Endodermal cell (in vitro differentiated cells): Measurements from ENCODE around the gene ACSS1. TPM values are rescaled to one million over a fixed set of nuclear protein-coding genes. Genes with fewer than 3 reads are reported as not detected.

Experiments used
- DNase-seq: peaks from one replicate; pipeline ENCODE4 v3.0.0-alpha.2; 2017
- H3K27ac ChIP-seq: 2 replicates; pipeline ENCODE4 v1.5.1; 2013; ENCODE audit warnings: mild to moderate bottlenecking, low read depth, low read length, moderate library complexity
- H3K27me3 ChIP-seq: 2 replicates; pipeline ENCODE4 v1.6.1; 2013; ENCODE audit warnings: mild to moderate bottlenecking, low read length, moderate library complexity; ENCODE audit not compliant: insufficient read depth, control insufficient read depth, poor library complexity, severe bottlenecking
- H3K36me3 ChIP-seq: 2 replicates; pipeline ENCODE4 v1.7.0; 2013; ENCODE audit warnings: mild to moderate bottlenecking, low read length, moderate library complexity; ENCODE audit not compliant: control insufficient read depth, insufficient read depth
- H3K4me1 ChIP-seq: one replicate; pipeline ENCODE4 v1.7.0; 2013; ENCODE audit warnings: low read length; ENCODE audit not compliant: control insufficient read depth, insufficient read depth
- H3K4me3 ChIP-seq: 2 replicates; pipeline ENCODE4 v1.5.1; 2013; ENCODE audit warnings: mild to moderate bottlenecking, low read length, moderate library complexity
- H3K9ac ChIP-seq: 2 replicates; pipeline ENCODE4 v1.6.1; 2013; ENCODE audit warnings: mild to moderate bottlenecking, low read length, moderate library complexity; ENCODE audit not compliant: poor library complexity, severe bottlenecking; ENCODE audit errors: extremely low read depth
- H3K9me3 ChIP-seq: 2 replicates; pipeline ENCODE4 v1.6.1; 2013; ENCODE audit warnings: mild to moderate bottlenecking, low read length, moderate library complexity; ENCODE audit not compliant: control insufficient read depth
- H3K27ac Mint-ChIP-seq: 2 replicates; pipeline ENCODE4 v1.8.0; 2020; ENCODE audit warnings: mixed read lengths
- H3K27me3 Mint-ChIP-seq: 2 replicates; pipeline ENCODE4 v1.8.0; 2021; ENCODE audit warnings: mild to moderate bottlenecking, mixed read lengths; ENCODE audit not compliant: insufficient read depth
- H3K36me3 Mint-ChIP-seq: 2 replicates; pipeline ENCODE4 v1.8.0; 2020; ENCODE audit warnings: low read depth, mixed read lengths
- H3K4me1 Mint-ChIP-seq: 2 replicates; pipeline ENCODE4 v1.8.0; 2020; ENCODE audit warnings: mixed read lengths
- H3K4me3 Mint-ChIP-seq: 2 replicates; pipeline ENCODE4 v1.8.0; 2020; ENCODE audit warnings: mild to moderate bottlenecking, moderate library complexity, mixed read lengths
- H3K9me3 Mint-ChIP-seq: 2 replicates; pipeline ENCODE4 v1.8.0; 2020; ENCODE audit warnings: mild to moderate bottlenecking, mixed read lengths
- CTCF ChIP-seq: fragments of 200-600 bp; sonication (generic); conservative IDR thresholded peaks from 2 replicates; pipeline ENCODE4 v1.5.0; 2021; ENCODE audit warnings: antibody characterized with exemption, mild to moderate bottlenecking
- WGBS, 2 experiments: methylation state at CpG; one replicate each; pipeline versions ENCODE4 v1.1.5 to v1.1.7; 2013; ENCODE audit warnings: missing lambda C conversion rate in 2 of 2, mixed read lengths in 1 of 2; ENCODE audit not compliant: insufficient coverage in 1 of 2, insufficient read length in 1 of 2; 5-methylcytosine and 5-hydroxymethylcytosine counted together
- total RNA-seq, 2 donors: library from RNA; stranded (reverse); fragmentation: NEBNext Ultra II Directional in 1 of 2; extraction: Animal tissue kit (Norgen Biotek cat#: 25700) in 1 of 2; gene quantifications; 2 replicates in 1 of 2; 3 replicates in 1 of 2; pipeline ENCODE4 v1.2.1, GENCODE V29; 2021

The ACSS1 gene
- total RNA-seq, 2 donors from 2014 or later: 0.22 TPM; not detected in 1

- Mint-ChIP-seq H3K36me3 (peaks cover 60% of the 10 kb centered on the region), H3K9me3 (no peaks in the 10 kb centered on the region), H3K27ac (no peak overlapping the region), H3K4me3 (no peak overlapping the region), H3K27me3 (no peaks in the 10 kb centered on the region), H3K4me1 (peaks cover 18% of the 10 kb centered on the region)
- no peak overlapping the region for H3K9ac ChIP-seq
- no peak overlapping the region for H3K27ac ChIP-seq
- WGBS, 2 experiments: 95 to 99% methylated on average over 10 to 21 of the region's 21 CpGs
- no peak for TF ChIP-seq CTCF
- DNase-seq: peak; percentile 22
- no peak overlapping the region for H3K4me3 ChIP-seq
- H3K36me3 ChIP-seq: peaks cover 38% of the 10 kb centered on the region
- no peaks in the 10 kb centered on the region for H3K4me1 ChIP-seq
- H3K27me3 ChIP-seq: no peaks in the 10 kb centered on the region
- H3K9me3 ChIP-seq: no peaks in the 10 kb centered on the region
Measured at GRCh38 chr20:24963672-24964505, 94.0 kb downstream of the ACSS1 start.

- H3K9me3 ChIP-seq: no peaks in the 10 kb centered on the region
- Mint-ChIP-seq H3K36me3 (peaks cover 49% of the 10 kb centered on the region), H3K4me1 (peaks cover 18% of the 10 kb centered on the region), H3K4me3 (no peak overlapping the region), H3K27ac (no peak overlapping the region), H3K27me3 (no peaks in the 10 kb centered on the region), H3K9me3 (no peaks in the 10 kb centered on the region)
- H3K36me3 ChIP-seq: peaks cover 28% of the 10 kb centered on the region
- H3K4me3 ChIP-seq: no peak overlapping the region
- 90 to 92% methylated on average over 5 to 6 of the region's 6 CpGs for WGBS, 2 experiments
- H3K9ac ChIP-seq: no peak overlapping the region
- H3K27me3 ChIP-seq: no peaks in the 10 kb centered on the region
- no peak overlapping the region for H3K27ac ChIP-seq
- H3K4me1 ChIP-seq: no peaks in the 10 kb centered on the region
- DNase-seq: peak; percentile 24
- peak; percentile 40 for TF ChIP-seq CTCF
Measured at GRCh38 chr20:24962510-24962909, 95.4 kb downstream of the ACSS1 start.

- H3K27ac Mint-ChIP-seq: no peak overlapping the region
- H3K27ac ChIP-seq: no peak overlapping the region
- no peaks in the 10 kb centered on the region for H3K9me3 Mint-ChIP-seq
- DNase-seq: peak; percentile 18
- H3K4me3 Mint-ChIP-seq: no peak overlapping the region
- no peaks in the 10 kb centered on the region for H3K9me3 ChIP-seq
- peaks cover 45% of the 10 kb centered on the region for H3K36me3 Mint-ChIP-seq
- no peaks in the 10 kb centered on the region for H3K27me3 Mint-ChIP-seq
- no peak for TF ChIP-seq CTCF
- no peaks in the 10 kb centered on the region for H3K4me1 ChIP-seq
- H3K27me3 ChIP-seq: no peaks in the 10 kb centered on the region
- H3K9ac ChIP-seq: no peak overlapping the region
- peaks cover 25% of the 10 kb centered on the region for H3K36me3 ChIP-seq
- WGBS, 2 experiments: 96 to 100% methylated on average over 1 to 2 of the region's 2 CpGs
- no peak overlapping the region for H3K4me3 ChIP-seq
- peaks cover 18% of the 10 kb centered on the region for H3K4me1 Mint-ChIP-seq
Measured at GRCh38 chr20:24962182-24962492, 95.8 kb downstream of the ACSS1 start.
